ENCODE results near the gene MRPS22. TPM values are rescaled to one million over a fixed set of nuclear protein-coding genes. Genes with fewer than 3 reads are reported as not detected.

Gene MRPS22
- polyA plus RNA-seq, 1 experiment, result 68.4 TPM

- POLR2A ChIA-PET, result interaction anchor here (0.9 kb wide), 1 partner anchor 12 kb away, joined by 3 read pairs; no protein-coding TSS in a partner anchor
- no peak for DNase-seq (ENCODE audit: low read depth, low spot score)
- TF ChIP-seq CTCF (IDR thresholded peaks at IDR 0.05; ENCODE audit: low read depth, low read length), result no peak
- no peaks in the 10 kb centered on the region for H3K27me3 ChIP-seq (ENCODE audit: control insufficient read depth, insufficient read depth, low read length)
- H3K9me3 ChIP-seq (ENCODE audit: control insufficient read depth, insufficient read depth, low read length), result peaks cover 3% of the 10 kb centered on the region; the same call in 1 of the 2 replicates
- CTCF ChIA-PET, result interaction anchor here (1.8 to 4.5 kb wide), 3 partner anchors 16 to 202 kb away, joined by 4 to 31 read pairs (median 15); no protein-coding TSS in a partner anchor
- H3K27ac ChIP-seq (ENCODE audit: low read depth, low read length), result no peak overlapping the region
- H3K4me3 ChIP-seq (ENCODE audit: low read depth, low read length), result no peak overlapping the region
Measured at GRCh38 chr3:139313921-139314320, 29.9 kb upstream of the MRPS22 start.

GRCh38 chr3:139317215-139317614, 26.6 kb upstream of the MRPS22 start:
- Histone ChIP-seq H3K4me3 (ENCODE audit: low read depth, low read length) (no peak overlapping the region), H3K27ac (ENCODE audit: low read depth, low read length) (no peak overlapping the region), H3K27me3 (ENCODE audit: control insufficient read depth, insufficient read depth, low read length) (peaks cover 3% of the 10 kb centered on the region), H3K9me3 (ENCODE audit: control insufficient read depth, insufficient read depth, low read length) (peaks cover 3% of the 10 kb centered on the region; the same call in 1 of the 2 replicates)
- TF ChIP-seq CTCF (IDR thresholded peaks at IDR 0.05; ENCODE audit: low read depth, low read length), result no peak
- POLR2A ChIA-PET, result no interaction called here
- CTCF ChIA-PET, result interaction anchor here (1.6 to 4.5 kb wide), 2 partner anchors 12 to 205 kb away, joined by 4 to 25 read pairs; no protein-coding TSS in a partner anchor
- DNase-seq (ENCODE audit: low read depth, low spot score), result no peak

- POLR2A ChIA-PET, result no interaction called here
Measured at GRCh38 chr3:139317660-139318430, 26.0 kb upstream of the MRPS22 start.

GRCh38 chr3:139318431-139318816, 25.4 kb upstream of the MRPS22 start:
- H3K27ac ChIP-seq (ENCODE audit: low read depth, low read length), result no peak overlapping the region
- ChIA-PET CTCF (interaction anchor here (1.3 to 4.5 kb wide), 5 partner anchors 10 to 395 kb away, joined by 4 to 25 read pairs (median 11); no protein-coding TSS in a partner anchor), POLR2A (no interaction called here)
- DNase-seq (ENCODE audit: low read depth, low spot score), result no peak
- H3K4me3 ChIP-seq (ENCODE audit: low read depth, low read length), result no peak overlapping the region
- H3K27me3 ChIP-seq (ENCODE audit: control insufficient read depth, insufficient read depth, low read length), result peaks cover 3% of the 10 kb centered on the region
- no peaks in the 10 kb centered on the region for H3K9me3 ChIP-seq (ENCODE audit: control insufficient read depth, insufficient read depth, low read length)
- TF ChIP-seq CTCF (IDR thresholded peaks at IDR 0.05; ENCODE audit: low read depth, low read length), result no peak

More at GRCh38 chr3:139317660-139318430, 26.0 kb upstream of the MRPS22 start:
- H3K4me3 ChIP-seq (ENCODE audit: low read depth, low read length), result no peak overlapping the region
- H3K9me3 ChIP-seq (ENCODE audit: control insufficient read depth, insufficient read depth, low read length), result peaks cover 3% of the 10 kb centered on the region; the same call in 1 of the 2 replicates
- TF ChIP-seq CTCF (IDR thresholded peaks at IDR 0.05; ENCODE audit: low read depth, low read length), result no peak
- DNase-seq (ENCODE audit: low read depth, low spot score), result no peak
- H3K27ac ChIP-seq (ENCODE audit: low read depth, low read length), result no peak overlapping the region
- H3K27me3 ChIP-seq (ENCODE audit: control insufficient read depth, insufficient read depth, low read length), result peaks cover 3% of the 10 kb centered on the region
- CTCF ChIA-PET, result interaction anchor here (1.3 to 4.5 kb wide), 6 partner anchors 11 to 394 kb away, joined by 4 to 25 read pairs (median 8); no protein-coding TSS in a partner anchor

- Histone ChIP-seq H3K27ac (ENCODE audit: low read depth, low read length) (no peak overlapping the region), H3K27me3 (ENCODE audit: control insufficient read depth, insufficient read depth, low read length) (peaks cover 5% of the 10 kb centered on the region), H3K9me3 (ENCODE audit: control insufficient read depth, insufficient read depth, low read length) (no peaks in the 10 kb centered on the region), H3K4me3 (ENCODE audit: low read depth, low read length) (no peak overlapping the region)
- CTCF ChIA-PET, result interaction anchor here (1.0 to 4.5 kb wide), 9 partner anchors 10 to 403 kb away, joined by 3 to 25 read pairs (median 4); no protein-coding TSS in a partner anchor
- DNase-seq (ENCODE audit: low read depth, low spot score), result no peak
- POLR2A ChIA-PET, result no interaction called here
- TF ChIP-seq CTCF (IDR thresholded peaks at IDR 0.05; ENCODE audit: low read depth, low read length), result no peak
Measured at GRCh38 chr3:139318826-139319225, 25.0 kb upstream of the MRPS22 start.

Data from AG04450 (cell line).